GM12801 (cell line): ENCODE data around the gene TRIM44.

Experiments
- TF ChIP-seq, protein P1 (sequence below): IDR thresholded peaks from one replicate; pipeline ENCODE4 v1.5.1; 2011; ENCODE audit warnings: control low read depth; ENCODE audit not compliant: insufficient read length; ENCODE audit errors: extremely low read depth

The TRIM44 gene

GRCh38 chr11:35825386-35825785, 162.8 kb downstream of the TRIM44 start:
- TF ChIP-seq, protein P1, sequence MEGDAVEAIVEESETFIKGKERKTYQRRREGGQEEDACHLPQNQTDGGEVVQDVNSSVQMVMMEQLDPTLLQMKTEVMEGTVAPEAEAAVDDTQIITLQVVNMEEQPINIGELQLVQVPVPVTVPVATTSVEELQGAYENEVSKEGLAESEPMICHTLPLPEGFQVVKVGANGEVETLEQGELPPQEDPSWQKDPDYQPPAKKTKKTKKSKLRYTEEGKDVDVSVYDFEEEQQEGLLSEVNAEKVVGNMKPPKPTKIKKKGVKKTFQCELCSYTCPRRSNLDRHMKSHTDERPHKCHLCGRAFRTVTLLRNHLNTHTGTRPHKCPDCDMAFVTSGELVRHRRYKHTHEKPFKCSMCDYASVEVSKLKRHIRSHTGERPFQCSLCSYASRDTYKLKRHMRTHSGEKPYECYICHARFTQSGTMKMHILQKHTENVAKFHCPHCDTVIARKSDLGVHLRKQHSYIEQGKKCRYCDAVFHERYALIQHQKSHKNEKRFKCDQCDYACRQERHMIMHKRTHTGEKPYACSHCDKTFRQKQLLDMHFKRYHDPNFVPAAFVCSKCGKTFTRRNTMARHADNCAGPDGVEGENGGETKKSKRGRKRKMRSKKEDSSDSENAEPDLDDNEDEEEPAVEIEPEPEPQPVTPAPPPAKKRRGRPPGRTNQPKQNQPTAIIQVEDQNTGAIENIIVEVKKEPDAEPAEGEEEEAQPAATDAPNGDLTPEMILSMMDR: no peak

- TF ChIP-seq, protein P1: no peak
Measured at GRCh38 chr11:35826006-35826405, 163.4 kb downstream of the TRIM44 start.

DNA sequence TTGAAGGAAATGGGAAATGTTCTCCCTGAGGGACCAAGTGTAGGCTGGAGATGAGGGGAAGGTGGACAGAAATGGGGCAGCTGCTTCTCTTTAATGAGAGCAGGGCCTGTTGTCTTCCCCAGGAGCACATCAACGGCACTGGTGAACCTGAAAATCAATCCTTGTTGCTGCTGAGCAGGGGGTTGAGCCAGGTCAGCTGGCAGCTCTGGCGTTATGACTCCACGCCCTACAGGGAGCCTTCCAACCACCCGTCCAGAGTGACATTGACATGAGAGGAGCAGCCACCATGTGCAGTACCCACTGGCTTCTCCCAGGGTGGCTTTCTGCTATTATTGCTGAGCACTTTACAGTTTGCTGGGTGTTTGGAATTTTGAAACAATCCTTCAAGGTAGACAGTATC, 164.4 kb downstream of the TRIM44 start:
- TF ChIP-seq, protein P1: no peak

- TF ChIP-seq, protein P1: no peak
Measured at GRCh38 chr11:35836205-35836604, 173.6 kb downstream of the TRIM44 start.

GRCh38 chr11:35838071-35838470, 175.5 kb downstream of the TRIM44 start:
- TF ChIP-seq, protein P1: no peak

DNA sequence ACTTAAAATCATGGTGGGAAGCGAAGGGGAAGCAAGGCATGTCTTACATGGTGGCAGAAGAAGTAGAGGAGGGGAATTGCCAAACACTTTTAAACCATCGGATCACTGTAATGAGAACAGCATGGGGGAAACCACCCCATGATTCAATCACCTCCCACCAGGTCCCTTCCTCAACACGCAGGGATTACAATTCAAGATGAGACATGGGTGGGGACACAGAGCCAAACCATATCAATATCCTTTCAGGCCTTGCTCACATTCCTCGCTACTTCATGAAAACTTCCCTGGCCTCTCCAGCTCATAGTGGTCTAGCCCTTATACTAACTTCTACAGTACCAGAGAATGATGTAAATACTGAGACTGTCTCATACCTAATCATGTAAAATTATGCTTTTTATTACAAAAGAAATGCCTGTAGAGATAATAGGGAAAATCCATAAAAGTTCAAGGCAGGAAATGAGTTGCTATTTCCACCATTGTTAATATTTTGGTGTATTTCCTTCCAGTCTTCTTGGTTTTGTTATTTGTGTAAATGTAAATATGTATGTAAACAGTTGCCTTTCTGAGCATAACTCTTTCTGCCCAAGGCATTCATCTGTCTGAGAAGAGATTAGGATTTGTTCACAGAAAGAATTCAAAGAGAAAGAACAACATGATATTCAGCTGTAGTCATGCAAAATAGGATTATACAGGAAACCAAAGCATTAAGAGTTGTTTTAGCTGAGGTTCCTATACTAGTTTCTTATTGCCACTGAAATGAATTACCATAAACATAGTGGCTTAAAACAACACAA, 177.0 kb downstream of the TRIM44 start:
- TF ChIP-seq, protein P1: no peak

DNA sequence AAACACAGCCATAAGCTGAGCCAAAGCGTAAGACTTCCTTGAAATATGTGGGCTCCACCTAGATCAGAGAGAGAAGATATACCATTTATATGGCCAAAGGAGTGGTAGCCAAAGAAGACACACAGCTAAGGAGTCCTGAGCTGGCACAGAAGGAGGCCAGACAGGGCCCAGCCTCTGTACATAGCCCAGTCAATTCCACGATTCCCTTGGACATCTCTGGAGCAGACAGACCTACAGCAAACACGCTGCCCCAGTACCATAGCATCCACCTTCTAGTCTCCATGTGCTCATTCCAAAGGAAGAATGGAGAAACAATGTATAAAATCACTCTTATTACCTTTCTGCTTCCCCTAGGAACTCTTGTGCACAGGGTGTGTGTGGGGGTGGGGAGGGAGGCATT, 179.2 kb downstream of the TRIM44 start:
- TF ChIP-seq, protein P1: no peak

- TF ChIP-seq, protein P1: no peak
Measured at GRCh38 chr11:35842958-35843357, 180.4 kb downstream of the TRIM44 start.
